ENCODE measurements around the gene MAEL.

- TF ChIP-seq FOXM1 (IDR thresholded peaks at IDR 0.05; ENCODE audit: low read depth) (no peak), CTCF (IDR thresholded peaks at IDR 0.05) (no peak)
These were observed 82.2 kb downstream of the MAEL start for GRCh38 chr1:167071286-167071685.

All from SK-N-SH (cell line).